ENCODE measurements around the gene SDC3. TPM values are rescaled to one million over a fixed set of nuclear protein-coding genes. Genes with fewer than 3 reads are reported as not detected.

The SDC3 gene
- total and polyA plus RNA-seq, 4 donors, result 21.2 to 41.8 (median 23.7) TPM

GRCh38 chr1:30906631-30907441 lies 1.7 kb downstream of the SDC3 start:
- no peak for TF ChIP-seq CTCF (IDR thresholded peaks at IDR 0.05; ENCODE audit: control extremely low read depth, extremely low read depth)
- no peak overlapping the region for H3K9ac ChIP-seq (ENCODE audit: insufficient read depth in 1 of 2, low read length in 2 of 2)
- H3K27ac ChIP-seq (ENCODE audit: low read depth in 1 of 2, low read length in 1 of 2), result no peak overlapping the region
- H3K27me3 ChIP-seq (ENCODE audit: control insufficient read depth in 3 of 3, insufficient read depth in 3 of 3, low read length in 2 of 3), result no peaks in the 10 kb centered on the region
- no peak for ATAC-seq (ENCODE audit: insufficient read depth, low FRiP score)
- no peaks in the 10 kb centered on the region for H3K36me3 ChIP-seq (ENCODE audit: control insufficient read depth in 4 of 4, insufficient read depth in 4 of 4, low read length in 4 of 4)
- no peaks in the 10 kb centered on the region for H3K9me3 ChIP-seq (ENCODE audit: control insufficient read depth in 4 of 4, insufficient read depth in 3 of 4, low read length in 3 of 4)
- no peak overlapping the region for H3K4me3 ChIP-seq
- no peak for DNase-seq
- peaks cover 0 to 34% (median 30%) of the 10 kb centered on the region in 5 donors for H3K4me1 ChIP-seq (ENCODE audit: control insufficient read depth in 5 of 5, insufficient read depth in 5 of 5, low read length in 5 of 5)
- WGBS, 2 donors, result 87 to 94% methylated on average over 9 of the region's 9 CpGs

DNA sequence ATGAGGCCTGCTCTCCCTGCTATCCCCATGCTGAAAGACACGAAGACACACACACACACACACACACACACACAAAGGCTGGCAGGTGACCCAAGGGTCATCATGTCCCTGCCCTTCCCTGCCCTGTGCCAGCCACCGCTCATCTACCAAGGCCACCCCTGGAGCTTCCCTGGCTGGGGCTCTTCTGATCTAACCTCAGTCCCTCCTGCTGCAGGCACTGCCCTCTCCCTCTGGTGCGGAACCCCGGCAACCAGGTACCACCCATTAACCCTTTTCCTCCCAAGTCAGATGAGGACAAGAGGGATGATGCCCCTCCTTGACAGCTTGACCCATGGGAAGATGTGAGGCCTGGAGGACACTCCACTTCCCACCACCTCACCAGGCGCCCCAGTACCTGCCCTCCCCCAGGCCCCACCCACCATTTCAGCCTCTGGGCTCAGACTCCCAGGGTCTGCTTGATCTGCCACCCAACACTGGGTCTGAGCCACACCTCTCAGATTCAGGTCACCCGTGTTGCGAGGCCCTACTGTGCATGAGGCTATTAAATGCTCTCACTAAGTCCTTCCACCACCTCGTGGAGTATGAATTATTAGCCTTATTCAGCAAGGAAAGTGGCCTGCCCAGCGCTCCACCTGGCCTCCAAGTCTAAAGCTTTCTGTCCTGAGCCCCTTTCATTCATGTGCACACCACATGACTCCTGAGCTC lies 2.5 kb downstream of the SDC3 start:
- no peaks in the 10 kb centered on the region for H3K9me3 ChIP-seq (ENCODE audit: control insufficient read depth in 4 of 4, insufficient read depth in 3 of 4, low read length in 3 of 4)
- TF ChIP-seq CTCF (IDR thresholded peaks at IDR 0.05; ENCODE audit: control extremely low read depth, extremely low read depth), result no peak
- WGBS, 2 donors, result 64 to 68% methylated on average over 9 of the region's 9 CpGs
- DNase-seq (no peak), ATAC-seq (ENCODE audit: insufficient read depth, low FRiP score) (no peak)
- H3K36me3 ChIP-seq (ENCODE audit: control insufficient read depth in 4 of 4, insufficient read depth in 4 of 4, low read length in 4 of 4), result no peaks in the 10 kb centered on the region
- no peak overlapping the region for H3K9ac ChIP-seq (ENCODE audit: insufficient read depth in 1 of 2, low read length in 2 of 2)
- H3K27ac ChIP-seq (ENCODE audit: low read depth in 1 of 2, low read length in 1 of 2), result no peak overlapping the region
- peaks cover 0 to 42% (median 37%) of the 10 kb centered on the region in 5 donors for H3K4me1 ChIP-seq (ENCODE audit: control insufficient read depth in 5 of 5, insufficient read depth in 5 of 5, low read length in 5 of 5)
- no peaks in the 10 kb centered on the region for H3K27me3 ChIP-seq (ENCODE audit: control insufficient read depth in 3 of 3, insufficient read depth in 3 of 3, low read length in 2 of 3)
- no peak overlapping the region for H3K4me3 ChIP-seq

GRCh38 chr1:30905403-30905802 lies 3.2 kb downstream of the SDC3 start:
- no peak overlapping the region for H3K9ac ChIP-seq (ENCODE audit: insufficient read depth in 1 of 2, low read length in 2 of 2)
- no peaks in the 10 kb centered on the region for H3K36me3 ChIP-seq (ENCODE audit: control insufficient read depth in 4 of 4, insufficient read depth in 4 of 4, low read length in 4 of 4)
- H3K27me3 ChIP-seq (ENCODE audit: control insufficient read depth in 3 of 3, insufficient read depth in 3 of 3, low read length in 2 of 3), result no peaks in the 10 kb centered on the region
- 77 to 87% methylated on average over 1 of the region's 1 CpG for WGBS, 2 donors
- ATAC-seq (ENCODE audit: insufficient read depth, low FRiP score) (no peak), DNase-seq (no peak)
- no peaks in the 10 kb centered on the region for H3K9me3 ChIP-seq (ENCODE audit: control insufficient read depth in 4 of 4, insufficient read depth in 3 of 4, low read length in 3 of 4)
- peaks cover 0 to 42% (median 37%) of the 10 kb centered on the region in 5 donors for H3K4me1 ChIP-seq (ENCODE audit: control insufficient read depth in 5 of 5, insufficient read depth in 5 of 5, low read length in 5 of 5)
- TF ChIP-seq CTCF (IDR thresholded peaks at IDR 0.05; ENCODE audit: control extremely low read depth, extremely low read depth), result no peak
- no peak overlapping the region for H3K27ac ChIP-seq (ENCODE audit: low read depth in 1 of 2, low read length in 1 of 2)
- no peak overlapping the region for H3K4me3 ChIP-seq

Data from lung (tissue), 12 donors.